SK-N-SH treated with all-trans-retinoic acid at 6 μM for 48 hours (cell line): Measurements from ENCODE around the gene FLYWCH2.

Experiments
- ARNTL ChIP-seq: fragments of 450-650 bp; formaldehyde crosslinking; IDR thresholded peaks from 2 replicates; pipeline ENCODE4 v1.5.0; 2020; ENCODE audit warnings: low read depth, mild to moderate bottlenecking, moderate library complexity, borderline replicate concordance
- BACH2 ChIP-seq: fragments of 250-450 bp; sonication (Bioruptor Pico); IDR thresholded peaks from 2 replicates; pipeline ENCODE4 v1.9.0; 2021; ENCODE audit warnings: mild to moderate bottlenecking, borderline replicate concordance
- ESRRG ChIP-seq: fragments of 250-450 bp; sonication (Bioruptor Pico); IDR thresholded peaks from 2 replicates; pipeline ENCODE4 v1.6.1; 2021; ENCODE audit warnings: mild to moderate bottlenecking
- RARB ChIP-seq: fragments of 250-450 bp; sonication (Bioruptor Pico); IDR thresholded peaks from 2 replicates; pipeline ENCODE4 v1.8.0; 2021; ENCODE audit warnings: mild to moderate bottlenecking, moderate library complexity
- SNAI2 ChIP-seq: fragments of 250-450 bp; sonication (Bioruptor Pico); IDR thresholded peaks from 2 replicates; pipeline ENCODE4 v1.5.0; 2020; ENCODE audit warnings: mild to moderate bottlenecking, moderate library complexity
- ZFP3 ChIP-seq: fragments of 250-450 bp; sonication (Bioruptor Pico); IDR thresholded peaks from 2 replicates; pipeline ENCODE4 v1.5.0; 2020; ENCODE audit warnings: mild to moderate bottlenecking, moderate library complexity
- ZFP30 ChIP-seq: fragments of 450-650 bp; formaldehyde crosslinking; IDR thresholded peaks from 2 replicates; pipeline ENCODE4 v1.5.0; 2022; ENCODE audit warnings: mild to moderate bottlenecking, moderate library complexity
- ZNF8 ChIP-seq: fragments of 450-650 bp; formaldehyde crosslinking; IDR thresholded peaks from 2 replicates; pipeline ENCODE4 v1.5.0; 2020; ENCODE audit warnings: mild to moderate bottlenecking, moderate library complexity
- TF ChIP-seq, protein P1 (sequence below): fragments of 250-450 bp; sonication (Bioruptor Pico); IDR thresholded peaks from 2 replicates; pipeline ENCODE4 v1.8.0; 2021; ENCODE audit warnings: low read depth, mild to moderate bottlenecking, moderate library complexity, borderline replicate concordance

DNA sequence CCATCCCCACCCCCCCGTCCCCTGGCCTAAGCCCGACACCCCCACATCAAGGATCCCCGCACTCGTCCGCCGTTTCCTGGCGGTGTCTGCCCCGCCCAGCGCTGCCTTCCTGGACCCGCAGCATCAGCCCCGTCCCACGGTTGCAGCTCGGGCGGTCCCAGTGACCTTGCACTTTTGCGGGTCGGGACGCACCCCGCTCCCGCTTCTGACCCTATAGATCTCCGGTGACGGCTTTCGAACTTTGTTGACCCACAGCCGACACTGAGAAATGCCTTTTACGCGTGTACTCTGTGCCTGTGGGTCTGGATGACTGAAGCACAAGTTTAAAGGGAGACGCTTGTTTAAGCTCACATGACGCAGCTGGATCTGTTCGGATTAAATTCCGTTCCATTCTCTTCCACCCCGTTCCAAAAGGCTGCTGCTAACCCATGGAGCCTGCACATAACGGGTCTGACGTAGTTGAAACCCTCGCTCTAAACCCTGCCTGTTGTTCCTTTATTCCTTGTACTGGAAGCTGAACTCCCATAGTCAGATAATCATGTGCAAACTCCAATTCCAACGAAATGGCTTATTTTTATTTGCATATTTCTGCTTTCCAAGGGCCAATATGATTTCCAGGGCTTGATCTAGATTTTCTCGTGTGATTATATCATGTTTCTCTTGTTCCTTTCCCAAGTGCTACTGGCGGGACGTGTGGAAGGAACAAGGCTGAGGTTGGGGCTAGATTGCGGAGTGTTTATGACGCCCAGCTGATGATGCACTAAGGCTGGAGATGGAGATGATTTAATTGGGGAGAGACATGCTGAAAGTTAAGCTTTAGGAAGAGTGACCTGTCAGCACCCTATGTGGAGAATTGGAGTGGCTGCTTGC lies 29.6 kb downstream of the FLYWCH2 start:
- no peak for TF ChIP-seq ARNTL (CRISPR knock-in tag)
- TF ChIP-seq ZFP3 (CRISPR knock-in tag): no peak
- no peak for TF ChIP-seq SNAI2
- no peak for TF ChIP-seq RARB (CRISPR knock-in tag)
- TF ChIP-seq ZNF8 (CRISPR knock-in tag): no peak
- TF ChIP-seq BACH2 (CRISPR knock-in tag): no peak
- no peak for TF ChIP-seq ZFP30
- TF ChIP-seq, protein P1, sequence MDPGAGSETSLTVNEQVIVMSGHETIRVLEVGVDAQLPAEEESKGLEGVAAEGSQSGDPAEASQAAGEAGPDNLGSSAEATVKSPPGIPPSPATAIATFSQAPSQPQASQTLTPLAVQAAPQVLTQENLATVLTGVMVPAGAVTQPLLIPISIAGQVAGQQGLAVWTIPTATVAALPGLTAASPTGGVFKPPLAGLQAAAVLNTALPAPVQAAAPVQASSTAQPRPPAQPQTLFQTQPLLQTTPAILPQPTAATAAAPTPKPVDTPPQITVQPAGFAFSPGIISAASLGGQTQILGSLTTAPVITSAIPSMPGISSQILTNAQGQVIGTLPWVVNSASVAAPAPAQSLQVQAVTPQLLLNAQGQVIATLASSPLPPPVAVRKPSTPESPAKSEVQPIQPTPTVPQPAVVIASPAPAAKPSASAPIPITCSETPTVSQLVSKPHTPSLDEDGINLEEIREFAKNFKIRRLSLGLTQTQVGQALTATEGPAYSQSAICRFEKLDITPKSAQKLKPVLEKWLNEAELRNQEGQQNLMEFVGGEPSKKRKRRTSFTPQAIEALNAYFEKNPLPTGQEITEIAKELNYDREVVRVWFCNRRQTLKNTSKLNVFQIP (CRISPR knock-in tag): no peak
- TF ChIP-seq ESRRG (CRISPR knock-in tag): no peak
